HCT116 (cell line): ENCODE results near the gene CELF3.
"Not testable (repeated sequence)": the region's sequence is repeated elsewhere in the genome, so short reads cannot be mapped to it uniquely, and the experiment has no call there.

Source experiments
- CEBPB ChIP-seq: IDR thresholded peaks from 2 replicates; pipeline ENCODE4 v1.6.1; 2012; ENCODE audit warnings: low read depth
- EZH2 ChIP-seq: fragments of 200-600 bp; sonication (generic); IDR thresholded peaks from 2 replicates; pipeline ENCODE4 v1.6.1; 2017; ENCODE audit warnings: antibody characterized with exemption, mixed run types
- EZH2phosphoT487 ChIP-seq: fragments of 200-600 bp; IDR thresholded peaks from 2 replicates; pipeline ENCODE4 v1.6.1; 2018; ENCODE audit warnings: antibody characterized with exemption, borderline replicate concordance
- POLR2A ChIP-seq: IDR thresholded peaks from 2 replicates; pipeline ENCODE4 v1.7.0; 2011; ENCODE audit warnings: borderline replicate concordance; ENCODE audit not compliant: insufficient read depth, insufficient read length; ENCODE audit errors: extremely low read depth
- POLR2AphosphoS5 ChIP-seq: IDR thresholded peaks from 2 replicates; pipeline ENCODE4 v1.6.1; 2011; ENCODE audit warnings: mild to moderate bottlenecking, low read depth, low read length, moderate library complexity
- ZNF274 ChIP-seq: fragments of 200-500 bp; sonication (Bioruptor generic); IDR thresholded peaks from 2 replicates; pipeline ENCODE4 v1.6.1; 2014; ENCODE audit warnings: mild to moderate bottlenecking, low read depth, low read length, inconsistent platforms
- TF ChIP-seq, protein P1 (sequence below), 3 experiments: fragments of 200-600 bp in 1 of 3; sonication (generic) in 1 of 3; IDR thresholded peaks in 2 of 3; conservative IDR thresholded peaks in 1 of 3; 2 replicates each; pipeline ENCODE4 v1.5.1; 2012 to 2017; ENCODE audit warnings: low read depth in 2 of 3, low read length in 2 of 3, antibody characterized with exemption in 1 of 3, borderline replicate concordance in 1 of 3, control low read depth in 1 of 3, mild to moderate bottlenecking in 1 of 3, mixed read lengths in 1 of 3, mixed run types in 1 of 3, moderate library complexity in 1 of 3; ENCODE audit not compliant: insufficient read depth in 1 of 3
- TF ChIP-seq, protein P2 (sequence below): IDR thresholded peaks from 2 replicates; pipeline ENCODE4 v1.6.1; 2012
- TF ChIP-seq, protein P3 (sequence below): IDR thresholded peaks from 2 replicates; pipeline ENCODE4 v1.6.1; 2012; ENCODE audit warnings: low read depth

DNA sequence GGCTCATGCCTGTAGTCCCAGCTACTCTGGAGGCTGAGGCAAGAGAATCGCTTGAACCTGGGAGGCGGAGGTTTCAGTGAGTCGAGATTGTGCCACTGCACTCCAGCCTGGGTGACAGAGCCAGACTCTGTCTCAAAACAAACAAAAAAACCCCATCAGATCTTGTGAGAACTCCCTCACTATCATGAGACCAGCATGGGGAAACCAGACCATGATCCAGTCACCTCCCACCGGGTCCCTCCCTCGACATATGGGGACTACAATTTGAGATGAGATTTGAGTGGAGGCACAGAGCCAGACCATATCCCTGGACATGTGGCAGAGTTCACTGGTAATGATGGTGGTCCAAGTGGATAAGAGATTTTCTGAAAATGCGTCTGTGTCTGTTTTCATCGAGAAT lies 33.7 kb downstream of the CELF3 start:
- TF ChIP-seq CEBPB, EZH2, POLR2A, ZNF274, POLR2AphosphoS5, EZH2phosphoT487: not testable (repeated sequence)
- TF ChIP-seq, protein P1, sequence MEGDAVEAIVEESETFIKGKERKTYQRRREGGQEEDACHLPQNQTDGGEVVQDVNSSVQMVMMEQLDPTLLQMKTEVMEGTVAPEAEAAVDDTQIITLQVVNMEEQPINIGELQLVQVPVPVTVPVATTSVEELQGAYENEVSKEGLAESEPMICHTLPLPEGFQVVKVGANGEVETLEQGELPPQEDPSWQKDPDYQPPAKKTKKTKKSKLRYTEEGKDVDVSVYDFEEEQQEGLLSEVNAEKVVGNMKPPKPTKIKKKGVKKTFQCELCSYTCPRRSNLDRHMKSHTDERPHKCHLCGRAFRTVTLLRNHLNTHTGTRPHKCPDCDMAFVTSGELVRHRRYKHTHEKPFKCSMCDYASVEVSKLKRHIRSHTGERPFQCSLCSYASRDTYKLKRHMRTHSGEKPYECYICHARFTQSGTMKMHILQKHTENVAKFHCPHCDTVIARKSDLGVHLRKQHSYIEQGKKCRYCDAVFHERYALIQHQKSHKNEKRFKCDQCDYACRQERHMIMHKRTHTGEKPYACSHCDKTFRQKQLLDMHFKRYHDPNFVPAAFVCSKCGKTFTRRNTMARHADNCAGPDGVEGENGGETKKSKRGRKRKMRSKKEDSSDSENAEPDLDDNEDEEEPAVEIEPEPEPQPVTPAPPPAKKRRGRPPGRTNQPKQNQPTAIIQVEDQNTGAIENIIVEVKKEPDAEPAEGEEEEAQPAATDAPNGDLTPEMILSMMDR (IDR thresholded peaks at IDR 0.05 in 2 of 3, conservative IDR thresholded peaks at IDR 0.05 in 1 of 3; ENCODE audit: borderline replicate concordance in 1 of 3, insufficient read depth in 1 of 3, low read depth in 2 of 3, low read length in 2 of 3) = not testable (repeated sequence)
- TF ChIP-seq, protein P2, sequence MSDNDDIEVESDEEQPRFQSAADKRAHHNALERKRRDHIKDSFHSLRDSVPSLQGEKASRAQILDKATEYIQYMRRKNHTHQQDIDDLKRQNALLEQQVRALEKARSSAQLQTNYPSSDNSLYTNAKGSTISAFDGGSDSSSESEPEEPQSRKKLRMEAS = not testable (repeated sequence)
- TF ChIP-seq, protein P3, sequence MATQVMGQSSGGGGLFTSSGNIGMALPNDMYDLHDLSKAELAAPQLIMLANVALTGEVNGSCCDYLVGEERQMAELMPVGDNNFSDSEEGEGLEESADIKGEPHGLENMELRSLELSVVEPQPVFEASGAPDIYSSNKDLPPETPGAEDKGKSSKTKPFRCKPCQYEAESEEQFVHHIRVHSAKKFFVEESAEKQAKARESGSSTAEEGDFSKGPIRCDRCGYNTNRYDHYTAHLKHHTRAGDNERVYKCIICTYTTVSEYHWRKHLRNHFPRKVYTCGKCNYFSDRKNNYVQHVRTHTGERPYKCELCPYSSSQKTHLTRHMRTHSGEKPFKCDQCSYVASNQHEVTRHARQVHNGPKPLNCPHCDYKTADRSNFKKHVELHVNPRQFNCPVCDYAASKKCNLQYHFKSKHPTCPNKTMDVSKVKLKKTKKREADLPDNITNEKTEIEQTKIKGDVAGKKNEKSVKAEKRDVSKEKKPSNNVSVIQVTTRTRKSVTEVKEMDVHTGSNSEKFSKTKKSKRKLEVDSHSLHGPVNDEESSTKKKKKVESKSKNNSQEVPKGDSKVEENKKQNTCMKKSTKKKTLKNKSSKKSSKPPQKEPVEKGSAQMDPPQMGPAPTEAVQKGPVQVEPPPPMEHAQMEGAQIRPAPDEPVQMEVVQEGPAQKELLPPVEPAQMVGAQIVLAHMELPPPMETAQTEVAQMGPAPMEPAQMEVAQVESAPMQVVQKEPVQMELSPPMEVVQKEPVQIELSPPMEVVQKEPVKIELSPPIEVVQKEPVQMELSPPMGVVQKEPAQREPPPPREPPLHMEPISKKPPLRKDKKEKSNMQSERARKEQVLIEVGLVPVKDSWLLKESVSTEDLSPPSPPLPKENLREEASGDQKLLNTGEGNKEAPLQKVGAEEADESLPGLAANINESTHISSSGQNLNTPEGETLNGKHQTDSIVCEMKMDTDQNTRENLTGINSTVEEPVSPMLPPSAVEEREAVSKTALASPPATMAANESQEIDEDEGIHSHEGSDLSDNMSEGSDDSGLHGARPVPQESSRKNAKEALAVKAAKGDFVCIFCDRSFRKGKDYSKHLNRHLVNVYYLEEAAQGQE = not testable (repeated sequence)
